ENCODE results near the gene PRMT5.
"Not testable (repeated sequence)": the region's sequence is repeated elsewhere in the genome, so short reads cannot be mapped to it uniquely, and the experiment has no call there.

The PRMT5 gene

DNA sequence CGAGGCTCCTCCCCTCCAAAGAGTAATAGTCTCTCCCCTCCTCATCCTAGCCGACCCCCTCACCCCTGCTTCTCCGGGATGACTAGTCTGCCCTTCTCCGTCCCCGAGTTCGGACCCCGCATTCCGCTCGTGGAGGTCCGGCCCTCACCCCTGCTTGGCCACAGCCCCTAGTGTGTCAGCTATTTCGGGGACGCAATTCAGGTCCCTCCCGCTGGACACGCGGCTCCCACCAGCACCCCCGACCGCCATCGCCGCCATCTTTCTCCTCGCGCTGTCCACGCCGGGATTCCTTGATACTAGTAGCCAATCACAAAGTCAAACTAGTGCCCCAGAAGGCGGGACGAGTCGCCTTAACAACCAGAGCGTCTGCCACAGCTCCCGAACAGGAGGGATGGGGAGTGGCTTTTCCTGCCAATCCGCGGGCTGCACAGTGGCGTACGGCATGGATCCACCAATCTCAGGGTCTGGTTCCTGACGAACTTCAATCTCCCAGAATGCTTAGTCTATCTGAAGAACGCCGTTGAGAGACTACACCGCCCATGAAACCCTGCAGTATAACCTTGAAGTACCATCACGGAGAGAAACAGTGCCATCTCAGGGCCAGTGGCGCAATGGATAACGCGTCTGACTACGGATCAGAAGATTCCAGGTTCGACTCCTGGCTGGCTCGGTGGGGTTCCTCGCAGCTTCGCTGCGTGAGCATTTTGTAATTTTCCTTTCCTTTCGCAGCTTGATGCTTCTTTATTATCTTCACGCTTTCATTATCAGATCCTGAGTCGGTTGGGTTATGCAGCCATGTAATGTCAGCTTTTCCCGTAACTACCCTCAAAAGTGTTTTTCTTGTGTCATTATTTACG is at the start of gene PRMT5:
TSS of gene PRMT5 (minus strand) at position 273 of the 857 bp plus-strand sequence. CDS start at position 258, 15 bp downstream.
- peak; percentile 100 for DNase-seq (ENCODE audit: low read depth)

DNA sequence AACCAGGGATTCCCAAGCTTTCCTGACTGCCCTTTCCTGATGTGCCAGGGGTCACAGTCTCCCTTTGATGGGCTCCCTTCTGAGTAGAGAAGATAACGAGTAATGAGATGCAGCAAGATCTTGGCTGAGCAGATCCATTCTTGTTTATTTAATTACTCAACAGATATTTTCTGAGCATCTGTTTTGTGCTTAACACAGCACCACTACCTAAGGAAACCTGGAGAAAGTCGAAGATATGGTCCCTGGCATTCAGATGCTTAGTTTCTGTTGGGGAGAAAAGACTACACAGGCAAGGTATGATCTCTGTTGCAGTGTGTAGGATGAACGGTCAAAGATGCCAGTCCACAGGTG is 49.3 kb upstream of the PRMT5 start:
- DNase-seq (ENCODE audit: low read depth) = no peak

DNA sequence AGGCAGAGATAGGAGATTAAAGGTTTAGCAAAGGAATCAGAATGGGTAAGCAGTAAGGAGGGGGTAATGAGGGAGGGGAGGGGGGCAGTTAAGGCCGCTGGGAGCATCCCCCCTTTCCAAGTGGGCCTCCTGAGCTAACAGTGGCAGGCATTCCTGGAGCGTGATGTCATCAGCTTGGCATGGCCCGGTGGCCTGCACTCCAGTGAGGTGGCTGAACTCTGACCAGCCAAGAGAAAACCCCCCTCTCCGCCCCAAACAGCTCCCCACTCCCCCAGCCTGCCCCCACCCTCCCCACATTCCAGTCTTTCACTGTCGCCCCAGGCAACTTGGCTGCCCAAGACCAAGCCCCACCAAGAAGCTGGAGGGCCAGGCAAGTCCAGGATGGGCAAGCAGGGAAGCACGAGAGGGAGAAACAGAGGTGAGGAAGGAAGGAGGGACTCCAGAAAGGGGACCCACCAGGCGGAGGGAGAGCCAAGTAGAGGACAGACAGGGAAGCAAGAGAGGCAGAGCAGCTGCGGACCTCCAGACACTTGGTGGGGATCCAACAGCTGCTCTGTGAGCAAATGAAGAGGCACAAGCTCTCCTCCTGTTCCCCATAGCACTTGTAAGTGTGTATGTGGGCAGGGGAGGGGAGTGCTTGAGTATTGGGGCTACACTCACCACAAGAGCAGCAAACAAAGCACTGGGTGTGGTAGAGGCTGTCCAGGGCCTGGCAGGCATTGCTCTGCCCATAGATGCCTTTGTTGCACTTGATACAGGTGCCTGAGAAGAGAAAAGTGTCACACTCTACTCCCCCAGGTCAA is 48.7 kb upstream of the PRMT5 start:
- DNase-seq (ENCODE audit: low read depth) = peak; percentile 97

DNA sequence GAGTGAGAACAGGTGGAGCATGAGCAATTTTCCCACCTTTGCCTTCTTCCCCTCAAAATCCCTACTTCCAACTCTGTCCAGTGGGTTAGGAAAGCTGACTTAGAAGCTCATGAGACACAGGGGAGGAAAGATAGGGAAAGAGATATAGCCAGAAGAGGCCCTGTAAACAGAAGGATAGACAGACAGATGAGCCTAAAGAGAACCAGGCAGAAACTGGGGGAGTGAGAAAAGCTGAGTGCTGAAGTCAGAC is 48.2 kb upstream of the PRMT5 start:
- peak; percentile 68 for DNase-seq (ENCODE audit: low read depth)

DNA sequence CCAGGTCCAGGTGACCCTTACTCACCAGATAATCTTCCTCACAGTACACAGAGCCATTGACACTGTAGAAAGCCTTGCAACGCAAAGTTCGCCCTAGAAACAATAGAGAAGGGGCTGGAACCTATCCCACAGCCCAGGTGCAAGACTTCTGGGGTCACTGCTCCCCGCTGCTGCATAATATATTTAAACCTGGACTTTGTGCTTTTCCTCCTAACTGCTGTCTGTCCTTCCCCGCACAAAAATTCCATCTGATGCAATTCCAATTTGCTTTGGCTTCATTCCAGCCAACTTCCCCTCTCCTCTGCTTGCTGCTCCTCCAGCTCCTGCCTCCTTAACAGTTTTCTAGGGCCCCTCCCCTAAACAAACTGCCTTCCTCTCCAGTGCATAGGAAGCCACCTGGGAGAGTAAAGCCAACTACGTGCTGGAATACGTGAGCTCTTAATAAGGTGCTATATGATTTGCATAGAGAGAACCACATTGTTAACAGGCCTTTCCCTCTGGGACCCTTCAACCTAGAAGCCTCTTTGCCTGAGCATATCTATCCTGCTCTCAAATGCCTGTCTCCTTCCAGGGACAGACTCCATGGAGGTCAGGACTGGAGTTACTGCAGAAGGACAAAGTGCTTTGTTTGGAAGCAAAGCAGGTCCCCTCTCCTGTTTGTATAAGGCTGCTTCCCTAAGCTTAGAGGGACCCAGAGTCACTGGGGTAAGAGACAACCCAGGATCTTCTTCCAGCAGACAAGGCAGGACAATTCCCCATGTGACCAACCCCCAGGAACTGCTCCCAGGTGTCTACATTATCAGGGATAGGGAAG is 47.7 kb upstream of the PRMT5 start:
- DNase-seq (ENCODE audit: low read depth) = peak; percentile 85

DNA sequence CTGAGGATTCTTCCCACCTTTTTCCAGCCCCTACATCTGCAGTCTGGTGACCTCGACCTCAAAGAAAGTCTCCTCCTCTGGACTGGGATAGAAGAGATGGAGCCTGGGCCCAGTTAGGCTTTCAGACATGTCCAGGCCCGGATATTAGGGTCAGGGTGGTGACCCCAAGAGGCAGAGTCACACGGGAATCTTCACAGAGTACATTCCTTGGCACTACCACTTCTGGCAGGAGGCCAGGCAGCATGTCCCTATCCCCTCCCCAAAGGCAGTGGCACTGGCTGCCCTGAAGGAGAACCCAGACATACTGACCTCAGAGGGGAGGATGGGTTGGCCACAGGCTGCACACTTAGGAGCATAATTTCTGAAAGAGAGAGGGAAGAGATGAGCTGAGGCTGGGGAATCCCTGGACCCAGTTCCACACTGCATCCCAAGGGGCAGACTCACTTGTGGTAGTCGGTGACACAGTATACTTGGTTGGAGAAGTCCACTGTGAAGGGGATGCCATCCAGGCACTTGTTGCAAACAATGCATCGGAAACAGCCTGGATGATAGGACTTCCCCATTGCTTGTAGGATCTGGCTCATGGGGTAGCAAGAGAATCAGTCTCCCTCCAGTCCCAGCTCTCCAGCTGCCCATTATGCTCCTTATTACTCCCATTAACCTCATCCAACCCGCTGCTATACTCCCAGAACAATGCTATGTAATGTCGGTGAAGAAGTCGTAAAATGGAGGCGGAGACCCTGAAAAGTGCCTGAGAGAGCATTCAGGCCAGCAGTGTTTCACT is 45.5 kb upstream of the PRMT5 start:
- no peak for DNase-seq (ENCODE audit: low read depth)

DNA sequence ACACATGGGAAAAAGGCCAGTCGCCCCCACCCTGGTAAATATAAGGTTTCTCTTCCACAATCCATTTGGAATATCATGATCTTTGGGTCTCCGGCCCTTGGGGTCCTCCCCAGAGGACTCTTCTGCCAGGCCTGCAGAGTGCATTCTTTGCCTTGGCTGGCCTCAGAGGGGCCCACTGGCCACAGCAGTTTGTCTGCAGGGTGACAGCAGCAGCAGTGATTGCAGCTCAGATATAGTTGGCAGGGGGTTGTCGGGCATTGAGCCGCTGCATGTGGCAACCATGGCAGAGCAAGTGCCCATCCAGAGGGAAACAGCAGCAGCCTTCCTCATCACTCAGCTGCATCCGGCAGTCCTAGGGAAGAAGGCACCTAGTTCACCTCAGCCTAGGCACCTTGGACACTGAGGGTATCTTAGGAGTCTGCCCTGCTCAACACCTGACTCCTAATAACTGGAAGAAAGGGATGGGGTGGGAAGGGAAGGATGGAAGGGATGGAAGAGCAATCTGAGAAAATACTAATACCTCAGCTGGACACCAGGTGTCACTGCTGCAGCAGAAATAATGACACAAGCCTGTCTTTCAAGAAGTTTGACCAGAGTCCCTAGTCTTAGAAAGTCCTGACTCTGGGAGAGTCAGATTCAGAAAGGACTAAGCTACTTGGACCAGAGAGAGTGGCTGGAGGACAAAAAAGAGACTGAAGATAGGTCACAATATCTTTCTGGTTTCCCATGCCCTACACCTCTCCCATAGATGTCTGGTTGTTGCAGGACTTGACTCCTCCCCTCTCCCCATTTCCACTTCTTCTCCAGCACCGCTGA is 44.2 kb upstream of the PRMT5 start:
- no peak for DNase-seq (ENCODE audit: low read depth)

DNA sequence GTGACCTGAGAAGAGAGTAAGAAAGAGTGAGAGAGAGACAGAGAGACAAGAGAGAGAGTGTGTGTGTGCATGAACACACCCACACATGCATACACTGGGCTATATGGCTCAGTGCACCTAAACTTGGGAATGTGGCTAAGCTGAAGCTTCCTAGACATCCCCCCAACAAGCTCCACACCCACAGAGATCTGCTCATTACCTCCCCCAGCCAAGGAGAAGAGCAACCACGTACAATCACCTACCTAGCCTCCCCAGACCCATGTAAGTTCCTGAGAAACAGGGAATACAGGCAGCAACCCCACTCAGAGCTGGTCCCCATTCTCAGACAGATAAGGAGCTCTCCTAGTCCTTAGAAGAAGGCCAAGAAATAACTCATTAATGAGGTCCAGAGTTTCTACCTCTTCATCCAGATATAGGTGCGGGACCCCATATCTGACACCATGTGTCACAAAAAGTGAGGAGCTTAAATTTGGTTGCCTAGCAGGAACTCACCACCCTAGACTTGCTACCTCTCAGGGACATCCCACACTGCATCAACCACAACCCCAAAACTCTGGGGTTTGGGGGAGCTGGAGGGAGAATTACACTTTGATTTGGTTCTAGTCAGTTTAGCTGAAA is 43.2 kb upstream of the PRMT5 start:
- no peak for DNase-seq (ENCODE audit: low read depth)

DNA sequence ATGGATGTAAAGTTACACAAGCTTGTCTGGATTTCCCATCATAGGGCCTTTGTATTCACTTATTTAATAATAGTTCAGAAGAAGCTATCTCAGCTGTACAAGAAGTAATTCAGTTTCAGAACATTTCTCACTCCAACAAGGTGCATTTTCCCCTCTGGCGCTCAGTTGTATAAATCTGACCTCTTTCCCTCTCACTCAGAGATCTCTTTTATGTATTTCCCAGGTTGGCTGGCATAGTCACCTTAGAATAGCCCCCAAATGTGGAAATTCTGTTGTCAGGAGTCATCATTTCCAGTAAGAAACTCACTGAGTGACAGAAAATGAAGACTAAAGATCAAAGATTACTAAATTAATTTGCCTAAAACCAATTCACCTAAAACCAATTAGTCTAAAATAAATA is 42.0 kb upstream of the PRMT5 start:
- no peak for DNase-seq (ENCODE audit: low read depth)

DNA sequence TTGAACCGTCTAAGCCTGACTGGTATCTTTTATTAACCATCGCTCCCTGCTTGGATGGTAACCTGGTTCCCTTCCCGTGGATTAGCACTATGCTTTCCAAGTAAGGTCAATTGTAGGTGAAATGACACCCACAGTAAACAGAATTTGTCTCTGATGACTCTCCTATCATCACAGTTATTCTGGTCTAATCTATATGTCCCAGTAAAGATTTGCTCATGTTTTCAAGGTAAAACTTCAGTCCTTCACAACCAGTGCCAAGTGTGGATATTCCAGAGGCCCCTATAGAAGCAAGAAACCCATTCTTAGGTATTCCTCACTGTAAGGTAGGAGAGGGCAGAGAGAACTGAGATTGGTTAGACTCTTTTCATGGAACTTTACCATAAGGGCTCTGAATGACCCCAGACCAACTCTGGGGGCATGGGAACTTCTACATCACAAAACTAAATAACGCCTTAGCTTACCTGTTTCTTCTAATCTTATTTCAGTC is 37.6 kb upstream of the PRMT5 start:
- DNase-seq (ENCODE audit: low read depth) = no peak

DNA sequence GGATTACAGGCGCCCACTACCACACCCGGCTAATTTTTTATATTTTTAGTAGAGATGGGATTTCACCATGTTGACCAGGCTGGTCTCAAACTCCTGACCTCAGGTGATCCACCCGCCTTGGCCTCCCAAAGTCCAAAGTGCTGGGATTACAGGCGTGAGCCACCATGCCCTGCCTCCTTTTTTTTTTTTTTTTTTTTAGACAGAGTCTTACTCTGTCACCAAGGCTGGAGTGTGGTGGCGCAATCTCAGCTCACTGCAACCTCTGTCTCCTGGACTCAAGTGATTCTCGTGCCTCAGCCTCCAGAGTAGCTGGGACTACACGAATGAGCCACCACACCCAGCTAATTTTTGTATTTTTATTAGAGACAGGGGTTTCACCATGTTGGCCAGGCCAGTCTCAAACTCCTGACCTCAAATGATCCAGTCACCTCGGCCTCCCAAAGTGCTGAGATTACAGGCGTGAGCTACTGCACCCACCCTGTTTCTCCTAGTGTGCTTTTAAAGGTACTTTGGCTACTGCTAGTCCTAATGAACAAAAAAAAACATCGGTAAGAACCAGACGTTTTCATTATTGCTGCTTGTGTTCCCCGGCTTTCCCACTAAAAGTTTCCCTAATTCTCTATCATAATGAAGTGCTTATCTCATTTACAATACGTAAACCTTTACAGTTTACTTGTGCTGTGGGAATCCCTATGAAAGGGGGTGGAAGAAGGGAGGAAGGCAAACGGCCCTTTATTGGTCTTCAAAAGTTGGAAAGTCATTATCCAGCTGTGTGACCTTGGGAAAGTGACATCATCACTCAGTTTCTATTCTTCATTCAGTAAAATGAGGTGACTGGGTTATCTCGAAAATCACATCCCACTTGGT is 37.0 kb upstream of the PRMT5 start:
- not testable (repeated sequence) for DNase-seq (ENCODE audit: low read depth)

DNA sequence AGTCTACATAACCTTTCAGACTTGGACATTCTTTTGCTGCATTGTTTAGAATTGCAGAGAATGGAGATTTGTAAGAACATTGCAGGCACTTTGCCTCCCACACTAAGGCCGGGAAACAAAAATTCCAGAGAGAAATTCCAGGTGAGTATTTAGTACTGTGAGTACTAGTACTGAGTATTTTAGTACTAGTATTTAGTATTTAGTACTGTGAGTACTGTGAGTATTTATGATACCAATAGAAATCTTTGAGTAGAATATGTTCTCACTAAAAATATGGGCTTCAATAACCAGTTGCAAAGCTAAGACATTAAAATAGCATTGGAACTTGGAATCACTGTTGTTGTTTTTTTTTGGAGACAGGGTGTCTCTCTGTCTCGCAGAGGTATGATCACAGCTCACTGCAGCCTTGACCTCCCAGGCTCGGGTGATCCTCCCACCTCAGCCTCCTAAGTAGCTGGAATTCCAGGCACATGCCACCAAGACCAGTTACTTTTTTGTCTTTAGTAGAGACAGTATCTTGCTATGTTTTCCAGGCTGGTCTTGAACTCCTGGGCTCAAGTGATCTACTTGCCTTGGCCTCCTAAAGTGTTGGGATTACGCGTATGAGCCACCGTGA is 33.0 kb upstream of the PRMT5 start:
- DNase-seq (ENCODE audit: low read depth) = no peak

DNA sequence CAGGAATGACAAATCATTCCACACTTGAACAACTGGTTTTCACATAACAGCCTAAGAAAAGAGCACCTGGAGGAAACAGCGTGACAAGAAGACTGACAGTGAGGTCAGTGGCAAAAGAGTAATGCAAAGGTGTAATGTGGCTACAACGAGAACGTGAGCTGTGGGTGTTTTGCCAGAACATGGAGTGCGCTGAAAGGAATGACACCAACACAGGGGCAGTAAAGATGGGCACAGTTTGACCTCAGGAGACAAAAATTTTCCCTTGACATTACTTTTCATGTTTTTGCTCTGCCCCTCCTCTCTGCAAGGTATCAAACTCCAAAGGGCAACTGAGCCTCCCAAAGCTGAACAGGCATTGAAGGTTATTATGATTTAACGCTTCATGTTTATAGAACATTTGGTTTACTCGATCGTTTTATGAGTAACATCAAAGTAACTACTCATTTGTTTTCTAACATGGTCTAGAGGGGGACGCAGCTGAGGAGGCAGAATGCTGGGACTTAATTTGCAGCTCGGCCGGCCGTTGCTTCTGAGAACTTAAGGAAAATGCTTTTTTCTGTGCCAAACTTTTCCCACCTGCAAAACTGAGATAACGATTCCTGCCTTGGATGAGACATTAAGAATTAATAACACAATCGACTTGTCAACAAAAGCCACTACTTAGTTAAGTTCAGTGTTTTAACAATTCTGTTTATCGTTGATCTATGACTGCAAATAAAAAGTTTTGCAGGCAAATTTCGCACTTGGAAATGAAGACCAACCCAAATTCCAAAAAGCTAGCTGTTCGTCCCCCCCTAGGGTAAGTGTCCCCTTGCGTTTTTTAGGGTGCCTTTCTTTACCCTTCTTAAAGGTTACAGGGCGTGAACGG is 26.8 kb upstream of the PRMT5 start:
- DNase-seq (ENCODE audit: low read depth) = no peak

DNA sequence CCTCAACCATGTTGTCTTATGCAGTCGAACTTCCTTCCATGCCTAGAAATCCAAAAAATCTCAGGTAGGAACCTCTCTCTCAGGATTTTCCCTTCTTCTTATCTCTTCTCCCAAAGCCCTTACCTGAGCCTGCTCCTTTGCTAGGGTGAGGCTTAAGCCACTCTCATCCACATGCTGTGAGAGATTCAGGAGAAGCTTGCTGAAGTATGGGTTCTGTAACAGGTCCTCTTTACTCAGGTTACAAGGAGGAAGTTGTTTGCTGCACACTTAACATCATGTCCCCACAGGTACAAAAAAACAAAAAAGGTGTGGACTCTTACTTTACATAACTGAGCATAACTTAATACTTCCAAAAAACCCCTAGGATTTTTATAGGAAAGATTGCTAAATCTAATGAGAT is 23.2 kb upstream of the PRMT5 start:
- DNase-seq (ENCODE audit: low read depth) = no peak

DNA sequence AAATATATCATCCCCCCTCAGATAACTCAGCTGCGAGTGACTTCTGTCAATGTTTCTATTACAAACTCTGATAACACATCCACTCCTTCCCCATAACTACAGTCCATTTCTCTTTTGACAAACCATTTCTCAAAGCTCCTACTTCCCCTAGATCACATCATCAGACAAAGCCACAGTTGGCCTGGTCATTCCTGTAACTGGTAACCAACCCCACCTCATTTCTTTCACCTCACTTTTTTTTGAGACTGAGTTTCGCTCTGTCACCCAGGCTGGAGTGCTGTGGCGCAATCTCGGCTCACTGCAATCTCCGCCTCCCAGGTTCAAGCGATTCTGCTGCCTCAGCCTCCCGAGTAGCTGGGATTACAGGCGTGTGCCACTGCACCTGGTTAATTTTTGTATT is 22.6 kb upstream of the PRMT5 start:
- DNase-seq (ENCODE audit: low read depth) = not testable (repeated sequence)

DNA sequence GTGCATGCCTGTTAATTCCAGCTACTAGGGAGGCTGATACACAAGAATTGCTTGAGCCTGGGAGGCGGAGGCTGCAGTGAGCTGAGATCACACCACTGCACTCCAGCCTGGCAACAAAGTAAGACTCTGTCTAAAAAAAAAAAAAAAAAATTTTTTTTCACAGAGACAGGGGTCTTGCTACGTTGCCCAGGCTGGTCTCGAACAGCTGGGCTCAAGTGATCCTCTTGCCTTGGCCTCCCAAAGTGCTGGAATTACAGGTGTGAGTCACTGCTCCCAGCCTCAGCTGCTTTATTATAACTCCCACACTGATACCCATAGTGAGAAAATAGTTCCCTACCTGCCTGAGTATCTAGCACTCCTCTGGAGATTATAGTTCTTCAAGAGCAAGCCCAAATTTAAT is 16.5 kb upstream of the PRMT5 start:
- DNase-seq (ENCODE audit: low read depth) = no peak

DNA sequence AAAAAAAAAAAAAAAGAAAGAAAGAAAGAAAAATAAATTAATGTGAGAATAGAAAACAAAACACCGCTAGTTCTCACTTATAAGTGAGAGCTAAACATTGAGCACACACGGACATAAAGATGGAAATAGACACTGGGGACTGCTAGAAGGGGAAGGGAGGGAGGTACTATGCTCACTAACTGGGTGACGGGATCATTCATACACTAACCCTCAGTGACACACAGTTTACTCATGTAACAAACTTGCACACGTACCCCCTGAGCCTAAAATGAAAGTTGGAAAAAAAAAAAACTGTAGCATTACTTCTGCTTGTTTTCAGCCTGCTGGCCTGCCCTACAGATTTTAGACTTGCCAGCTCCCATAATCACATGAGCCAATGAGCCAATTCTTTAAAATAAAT is 10.5 kb upstream of the PRMT5 start:
- DNase-seq (ENCODE audit: low read depth) = no peak

DNA sequence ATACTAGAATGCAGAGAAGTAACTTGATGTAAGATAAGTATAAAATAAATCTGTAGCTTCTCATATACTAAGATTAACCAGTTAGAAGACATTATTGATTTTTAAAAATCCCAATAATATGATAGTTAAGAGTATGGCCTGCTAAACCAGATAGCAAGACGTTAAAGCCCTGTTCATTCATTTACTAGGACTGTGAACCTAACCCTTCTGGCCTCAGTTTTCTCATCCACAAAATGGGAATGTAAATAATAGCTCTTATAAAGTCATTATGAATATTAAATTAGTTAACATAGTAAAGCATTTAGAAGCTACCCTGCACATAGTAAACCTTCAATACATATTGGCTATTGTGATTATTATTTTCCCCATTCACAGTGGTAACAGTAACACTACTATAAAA is 6.0 kb upstream of the PRMT5 start:
- no peak for DNase-seq (ENCODE audit: low read depth)

Data from HS-27A (cell line).